ENCODE measurements around the gene PDE4D. TPM values are rescaled to one million over a fixed set of nuclear protein-coding genes. Genes with fewer than 3 reads are reported as not detected.

The PDE4D gene
- total and polyA plus RNA-seq, 11 donors, result 5.2 to 68.3 (median 42.1) TPM

DNA sequence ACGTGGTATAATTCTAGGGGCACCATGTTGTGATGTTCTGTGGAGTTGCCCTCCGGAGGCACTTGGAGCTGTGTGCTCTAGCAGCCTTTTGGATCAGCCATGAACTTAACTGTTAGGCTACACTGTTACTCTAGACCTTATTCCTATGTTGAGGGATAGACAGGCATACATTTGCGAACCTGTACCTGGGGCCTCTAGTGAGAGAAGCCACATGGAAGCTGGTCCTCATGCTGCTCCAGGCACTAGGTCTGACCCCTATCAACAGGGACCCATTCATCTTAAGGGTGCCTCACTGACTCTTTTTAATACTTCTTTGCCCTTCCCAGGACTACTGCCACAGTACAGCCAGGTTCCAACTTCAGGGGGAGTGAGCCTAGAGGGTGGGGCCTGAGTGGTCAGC is 715.9 kb downstream of the PDE4D start:
- intact Hi-C loops (cut with DNase I), result loop anchor here in 5 of 10 donors (2.0 to 10.0 kb wide), 5 partner anchors 140 to 285 kb away; no protein-coding TSS in a partner anchor
- peak in 1 of 4 donors; percentile 20 for ATAC-seq
- 90 to 97% (median 96%) methylated on average over 3 of the region's 3 CpGs for WGBS, 4 donors

DNA sequence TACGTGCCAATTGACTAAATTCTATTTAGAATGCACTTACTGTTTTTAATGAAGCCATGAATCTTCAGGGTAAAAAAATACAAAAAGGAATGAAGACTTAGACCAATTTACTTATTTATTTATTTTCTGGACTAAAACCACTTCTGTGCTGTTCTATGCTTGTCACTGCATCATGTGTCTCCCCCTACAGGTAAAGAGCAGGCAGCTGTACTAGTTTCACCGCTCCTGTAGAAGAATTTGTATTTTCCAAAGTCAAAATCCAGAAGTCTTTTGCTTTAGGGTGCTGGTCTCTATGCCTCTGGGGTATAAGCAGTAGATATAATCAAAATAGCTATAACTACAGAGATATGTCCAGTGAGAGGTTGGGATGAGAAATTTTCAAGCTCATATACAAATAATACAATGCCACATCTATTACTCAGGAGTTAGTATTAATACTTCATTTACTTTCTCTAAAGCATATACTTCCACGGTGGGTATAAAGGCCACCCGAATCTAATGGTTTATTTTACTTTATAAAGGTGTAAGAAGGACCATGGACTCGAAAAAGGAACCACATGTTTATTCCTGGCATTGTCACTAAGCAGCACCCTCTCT is 719.2 kb downstream of the PDE4D start:
- Histone ChIP-seq H3K27me3 (no peaks in the 10 kb centered on the region), H3K9me3 (no peaks in the 10 kb centered on the region), H3K36me3 (peaks cover 0 to 9% (median 0%) of the 10 kb centered on the region in 9 donors), H3K4me3 (no peak overlapping the region), H3K27ac (no peak overlapping the region), H3K4me1 (peaks cover 0 to 12% (median 0%) of the 10 kb centered on the region in 12 donors)
- DNase-seq, result peak in 1 of 5 donors; percentile 20
- 47 to 58% (median 53%) methylated on average over 5 of the region's 5 CpGs for WGBS, 4 donors
- TF ChIP-seq, protein P1, sequence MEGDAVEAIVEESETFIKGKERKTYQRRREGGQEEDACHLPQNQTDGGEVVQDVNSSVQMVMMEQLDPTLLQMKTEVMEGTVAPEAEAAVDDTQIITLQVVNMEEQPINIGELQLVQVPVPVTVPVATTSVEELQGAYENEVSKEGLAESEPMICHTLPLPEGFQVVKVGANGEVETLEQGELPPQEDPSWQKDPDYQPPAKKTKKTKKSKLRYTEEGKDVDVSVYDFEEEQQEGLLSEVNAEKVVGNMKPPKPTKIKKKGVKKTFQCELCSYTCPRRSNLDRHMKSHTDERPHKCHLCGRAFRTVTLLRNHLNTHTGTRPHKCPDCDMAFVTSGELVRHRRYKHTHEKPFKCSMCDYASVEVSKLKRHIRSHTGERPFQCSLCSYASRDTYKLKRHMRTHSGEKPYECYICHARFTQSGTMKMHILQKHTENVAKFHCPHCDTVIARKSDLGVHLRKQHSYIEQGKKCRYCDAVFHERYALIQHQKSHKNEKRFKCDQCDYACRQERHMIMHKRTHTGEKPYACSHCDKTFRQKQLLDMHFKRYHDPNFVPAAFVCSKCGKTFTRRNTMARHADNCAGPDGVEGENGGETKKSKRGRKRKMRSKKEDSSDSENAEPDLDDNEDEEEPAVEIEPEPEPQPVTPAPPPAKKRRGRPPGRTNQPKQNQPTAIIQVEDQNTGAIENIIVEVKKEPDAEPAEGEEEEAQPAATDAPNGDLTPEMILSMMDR (IDR thresholded peaks at IDR 0.05), result peak; percentile 58 to 89 (median 82)
- TF ChIP-seq POLR2A (IDR thresholded peaks at IDR 0.05), result no peak
- peak; percentile 71 to 86 (median 78) for ATAC-seq
- intact Hi-C loops (cut with DNase I), result loop anchor here in 8 of 10 donors (1.0 to 10.0 kb wide), 9 partner anchors 47 to 287 kb away; no protein-coding TSS in a partner anchor

More for the DNA sequence above, 715.9 kb downstream of the PDE4D start:
- no peak overlapping the region for H3K27ac ChIP-seq
- H3K4me1 ChIP-seq, result peaks cover 0 to 12% (median 0%) of the 10 kb centered on the region in 12 donors
- no peak for DNase-seq
- no peak overlapping the region for H3K4me3 ChIP-seq
- H3K27me3 ChIP-seq, result no peaks in the 10 kb centered on the region
- no peaks in the 10 kb centered on the region for H3K9me3 ChIP-seq
- TF ChIP-seq, protein P1 (IDR thresholded peaks at IDR 0.05), result no peak
- no peak for TF ChIP-seq POLR2A (IDR thresholded peaks at IDR 0.05)
- peaks cover 0 to 18% (median 0%) of the 10 kb centered on the region in 9 donors for H3K36me3 ChIP-seq

DNA sequence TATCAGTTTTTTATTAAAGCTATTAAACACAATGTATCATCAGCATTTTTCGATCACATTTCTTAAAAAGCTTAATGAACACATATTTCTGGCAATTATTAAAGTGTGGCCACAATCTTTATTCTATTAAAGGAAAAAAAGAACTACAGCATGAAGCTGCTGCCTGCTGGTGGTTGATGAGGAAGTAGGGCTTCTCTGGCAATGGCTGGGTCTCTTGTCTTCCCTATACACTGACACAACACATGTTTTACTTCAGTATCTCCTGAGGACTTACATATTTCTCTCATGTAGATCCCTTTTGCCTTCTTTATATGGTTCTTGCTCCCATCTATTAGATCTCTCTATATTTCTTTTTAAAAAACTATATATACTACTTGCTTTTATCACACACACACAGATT is 719.9 kb downstream of the PDE4D start:
- 93 to 98% (median 95%) methylated on average over 1 of the region's 1 CpG for WGBS, 4 donors
- peak in 1 of 4 donors; percentile 47 for ATAC-seq

DNA sequence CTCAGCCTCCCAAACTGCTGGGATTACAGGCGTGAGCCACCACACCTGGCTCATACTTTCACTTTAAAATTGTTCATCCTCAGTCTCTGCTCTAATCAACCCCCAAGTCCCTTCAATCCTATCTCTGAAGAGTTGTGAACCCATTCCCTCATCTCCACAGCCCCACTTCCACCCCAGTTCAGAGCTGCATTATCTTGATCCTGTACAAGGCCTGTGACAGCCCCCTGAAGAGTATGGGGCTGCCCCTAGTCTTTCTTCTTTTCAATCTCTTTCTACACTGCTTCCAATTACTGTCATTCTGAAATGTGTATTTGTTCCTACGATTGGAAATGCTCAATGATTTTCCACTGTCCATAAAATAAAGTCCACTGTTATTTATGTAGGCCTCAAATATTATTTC is 722.4 kb downstream of the PDE4D start:
- Histone ChIP-seq H3K4me1 (peaks cover 0 to 12% (median 0%) of the 10 kb centered on the region in 12 donors), H3K27me3 (no peaks in the 10 kb centered on the region), H3K9me3 (no peaks in the 10 kb centered on the region), H3K27ac (no peak overlapping the region), H3K4me3 (no peak overlapping the region), H3K36me3 (no peaks in the 10 kb centered on the region)
- 72 to 99% (median 93%) methylated on average over 2 of the region's 2 CpGs for WGBS, 4 donors
- ATAC-seq, result no peak
- intact Hi-C loops (cut with DNase I), result loop anchor here in 5 of 10 donors (5.0 to 10.0 kb wide), 6 partner anchors 44 to 284 kb away; no protein-coding TSS in a partner anchor
- no peak for DNase-seq
- TF ChIP-seq, protein P1 (IDR thresholded peaks at IDR 0.05), result no peak
- no peak for TF ChIP-seq POLR2A (IDR thresholded peaks at IDR 0.05)

More for the DNA sequence above, 719.9 kb downstream of the PDE4D start:
- H3K9me3 ChIP-seq, result no peaks in the 10 kb centered on the region
- H3K27me3 ChIP-seq, result no peaks in the 10 kb centered on the region
- no peak overlapping the region for H3K4me3 ChIP-seq
- no peak overlapping the region for H3K27ac ChIP-seq
- intact Hi-C loops (cut with DNase I), result loop anchor here in 5 of 10 donors (2.0 to 10.0 kb wide), 7 partner anchors 46 to 286 kb away; no protein-coding TSS in a partner anchor
- no peak for TF ChIP-seq POLR2A (IDR thresholded peaks at IDR 0.05)
- TF ChIP-seq, protein P1 (IDR thresholded peaks at IDR 0.05), result no peak
- peaks cover 0 to 12% (median 0%) of the 10 kb centered on the region in 12 donors for H3K4me1 ChIP-seq
- no peak for DNase-seq
- peaks cover 0 to 3% (median 0%) of the 10 kb centered on the region in 9 donors for H3K36me3 ChIP-seq

Data from heart left ventricle (tissue), 16 donors.